Tibial artery (tissue), 4 donors: ENCODE measurements around the gene KRTAP5-4.
"Not testable (repeated sequence)": the region's sequence is repeated elsewhere in the genome, so short reads cannot be mapped to it uniquely, and the experiment has no call there.

ENCODE experiments used
- DNase-seq, 2 donors: peaks; one replicate each; pipeline ENCODE4 v3.0.0-alpha.2; 2019
- H3K27ac ChIP-seq, 2 donors: fragments of 200-600 bp; sonication (generic) in 1 of 2; 1 replicate in 1 of 2; 2 replicates in 1 of 2; pipeline ENCODE4 v1.5.1; 2018 to 2019; ENCODE audit warnings: mild to moderate bottlenecking in 1 of 2
- H3K27me3 ChIP-seq, 2 donors: fragments of 200-600 bp; sonication (generic) in 1 of 2; one replicate each; pipeline versions ENCODE4 v1.5.1 to v1.6.0; 2016 to 2019
- H3K36me3 ChIP-seq, 3 donors: fragments of 200-600 bp; sonication (generic) in 2 of 3; one replicate each; pipeline ENCODE4 v1.5.1; 2016 to 2019; ENCODE audit warnings: mild to moderate bottlenecking in 2 of 3
- H3K4me1 ChIP-seq, 4 donors: fragments of 200-600 bp; sonication (generic) in 2 of 4; 1 replicate in 3 of 4; 2 replicates in 1 of 4; pipeline ENCODE4 v1.5.1; 2016 to 2019
- H3K4me3 ChIP-seq, 2 donors: fragments of 200-600 bp; sonication (generic) in 1 of 2; 1 replicate in 1 of 2; 2 replicates in 1 of 2; pipeline ENCODE4 v1.5.1; 2018 to 2019; ENCODE audit warnings: mild to moderate bottlenecking in 2 of 2
- H3K9me3 ChIP-seq, 3 donors: fragments of 200-600 bp; sonication (generic) in 1 of 3; one replicate each; pipeline ENCODE4 v1.5.1; 2016 to 2019
- intact Hi-C: fragments of 100-400 bp; cut with DNase I; formaldehyde crosslinking; loops from one replicate; pipeline ENCODE4 v1.15.0; 2023; ENCODE audit warnings: low total_unique reads
- TF ChIP-seq, protein P1 (sequence below), 2 experiments: fragments of 200-600 bp in 1 of 2; fragments of 450-650 bp in 1 of 2; IDR thresholded peaks; one replicate each; pipeline ENCODE4 v1.5.1; 2017 to 2019; ENCODE audit warnings: antibody characterized with exemption in 2 of 2, mild to moderate bottlenecking in 1 of 2, moderate library complexity in 1 of 2

Gene KRTAP5-4

DNA sequence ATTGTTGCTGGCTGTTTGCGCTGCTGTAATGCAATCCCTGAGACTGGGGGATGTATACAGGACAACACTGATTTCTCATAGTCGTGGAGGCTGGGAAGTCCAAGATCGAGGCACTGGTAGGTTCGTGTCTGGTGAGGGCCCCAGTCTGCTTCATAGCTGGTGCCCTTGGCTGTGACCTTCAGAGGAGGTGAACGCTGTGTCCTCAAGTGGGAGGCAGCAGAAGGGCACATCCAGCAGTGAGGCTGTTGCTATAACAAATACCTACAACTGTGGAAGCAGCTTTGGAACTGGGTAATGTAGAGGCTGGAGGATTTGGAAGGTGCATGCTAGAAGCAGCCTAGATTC is 29.0 kb upstream of the KRTAP5-4 start:
- TF ChIP-seq, protein P1, sequence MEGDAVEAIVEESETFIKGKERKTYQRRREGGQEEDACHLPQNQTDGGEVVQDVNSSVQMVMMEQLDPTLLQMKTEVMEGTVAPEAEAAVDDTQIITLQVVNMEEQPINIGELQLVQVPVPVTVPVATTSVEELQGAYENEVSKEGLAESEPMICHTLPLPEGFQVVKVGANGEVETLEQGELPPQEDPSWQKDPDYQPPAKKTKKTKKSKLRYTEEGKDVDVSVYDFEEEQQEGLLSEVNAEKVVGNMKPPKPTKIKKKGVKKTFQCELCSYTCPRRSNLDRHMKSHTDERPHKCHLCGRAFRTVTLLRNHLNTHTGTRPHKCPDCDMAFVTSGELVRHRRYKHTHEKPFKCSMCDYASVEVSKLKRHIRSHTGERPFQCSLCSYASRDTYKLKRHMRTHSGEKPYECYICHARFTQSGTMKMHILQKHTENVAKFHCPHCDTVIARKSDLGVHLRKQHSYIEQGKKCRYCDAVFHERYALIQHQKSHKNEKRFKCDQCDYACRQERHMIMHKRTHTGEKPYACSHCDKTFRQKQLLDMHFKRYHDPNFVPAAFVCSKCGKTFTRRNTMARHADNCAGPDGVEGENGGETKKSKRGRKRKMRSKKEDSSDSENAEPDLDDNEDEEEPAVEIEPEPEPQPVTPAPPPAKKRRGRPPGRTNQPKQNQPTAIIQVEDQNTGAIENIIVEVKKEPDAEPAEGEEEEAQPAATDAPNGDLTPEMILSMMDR (IDR thresholded peaks at IDR 0.05) = no peak
- no peaks in the 10 kb centered on the region for H3K9me3 ChIP-seq
- H3K4me3 ChIP-seq = no peak overlapping the region
- intact Hi-C loops = loop anchor here (5.0 to 10.0 kb wide), 2 partner anchors 41 to 504 kb away; no protein-coding TSS in a partner anchor
- no peaks in the 10 kb centered on the region for H3K36me3 ChIP-seq
- H3K27me3 ChIP-seq = peaks cover 0 to 36% of the 10 kb centered on the region in 2 donors
- H3K4me1 ChIP-seq = peaks cover 0 to 8% (median 4%) of the 10 kb centered on the region in 4 donors
- DNase-seq = peak in 1 of 2 donors; percentile 46
- H3K27ac ChIP-seq = no peak overlapping the region

DNA sequence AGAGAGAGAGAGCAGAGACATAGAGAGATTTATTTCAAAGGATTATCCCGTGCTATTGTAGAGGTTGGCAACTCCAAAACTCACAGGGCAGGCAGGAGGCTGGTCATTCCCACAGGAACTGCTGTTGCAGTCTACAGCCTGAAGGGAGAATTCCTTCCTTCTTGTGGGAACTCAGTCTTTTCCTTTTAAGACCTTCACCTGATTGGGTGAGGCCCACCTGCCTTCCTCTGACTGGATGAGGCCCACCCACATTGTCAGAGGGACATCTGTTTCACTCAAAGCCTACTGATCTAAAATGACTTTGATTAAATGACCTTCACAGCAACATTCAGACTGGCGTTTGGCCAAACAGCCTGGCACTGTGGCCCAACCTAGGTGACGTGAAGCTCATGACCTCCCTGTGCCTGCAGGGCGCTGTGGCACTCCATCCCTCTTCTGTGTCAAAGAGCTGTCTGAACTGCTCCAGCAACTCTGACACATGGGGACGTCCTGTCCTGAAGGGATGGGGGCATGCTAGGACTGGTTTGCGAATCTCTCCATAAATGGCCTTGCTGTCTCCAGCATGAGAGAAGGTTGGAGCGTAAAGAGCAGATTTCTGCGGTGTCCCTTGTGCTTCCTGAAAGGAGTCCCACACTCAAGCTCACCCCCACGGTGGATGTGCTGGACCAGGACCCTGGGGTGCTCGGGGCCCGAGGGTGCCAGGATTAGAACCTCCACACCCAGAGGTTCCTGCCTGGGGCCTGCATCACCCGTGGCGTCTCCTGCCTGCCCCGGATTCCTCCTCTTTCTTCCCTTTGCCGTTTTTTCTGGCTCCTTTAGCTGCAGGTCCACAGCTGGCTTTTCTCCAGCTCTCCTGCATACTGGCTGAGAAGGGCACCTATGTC is 28.3 kb upstream of the KRTAP5-4 start:
- H3K36me3 ChIP-seq = no peaks in the 10 kb centered on the region
- TF ChIP-seq, protein P1 (IDR thresholded peaks at IDR 0.05) = no peak
- H3K27ac ChIP-seq = no peak overlapping the region
- peaks cover 0 to 30% of the 10 kb centered on the region in 2 donors for H3K27me3 ChIP-seq
- H3K4me1 ChIP-seq = peaks cover 0 to 8% (median 4%) of the 10 kb centered on the region in 4 donors
- intact Hi-C loops = loop anchor here (5.0 to 10.0 kb wide), 2 partner anchors 42 to 505 kb away; no protein-coding TSS in a partner anchor
- H3K4me3 ChIP-seq = no peak overlapping the region
- no peaks in the 10 kb centered on the region for H3K9me3 ChIP-seq
- no peak for DNase-seq

DNA sequence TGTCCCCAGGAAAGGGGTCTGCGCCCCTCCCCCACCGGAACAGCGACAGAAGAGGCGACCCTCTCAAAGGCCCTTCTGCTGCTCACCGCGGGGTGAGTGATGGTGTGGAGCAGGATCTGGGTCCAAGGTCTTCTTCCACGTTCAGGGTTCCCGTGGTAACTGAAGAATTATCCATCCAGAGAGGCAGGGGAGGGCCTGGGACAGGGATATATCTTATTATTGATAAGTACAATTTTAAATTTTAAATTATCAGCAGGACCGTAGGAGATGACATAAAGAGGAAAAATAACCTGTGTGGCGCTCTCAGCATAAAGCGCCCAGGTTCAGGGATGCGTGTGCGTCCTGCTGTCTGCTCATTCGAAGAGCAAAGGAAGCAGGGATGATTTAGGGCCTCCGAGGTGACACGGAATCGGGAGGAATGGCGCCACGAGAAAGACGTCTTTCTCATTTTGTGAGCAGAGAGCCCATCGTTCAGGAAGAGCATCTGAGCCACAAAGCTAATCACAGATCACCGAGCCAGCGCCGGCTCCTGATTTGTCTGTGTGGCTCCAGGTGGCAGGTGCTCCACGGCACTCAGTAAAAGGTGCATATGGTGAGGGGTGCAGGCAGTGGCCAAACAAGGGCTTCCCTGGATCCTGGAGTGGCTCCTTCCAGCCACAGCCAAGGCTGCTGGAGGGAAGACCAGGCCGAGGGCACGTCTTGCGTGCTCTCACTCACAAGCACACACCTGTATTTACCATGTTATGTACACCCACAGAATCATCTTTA is 26.9 kb upstream of the KRTAP5-4 start:
- Histone ChIP-seq H3K9me3 (no peaks in the 10 kb centered on the region), H3K4me1 (peaks cover 0 to 8% (median 4%) of the 10 kb centered on the region in 4 donors), H3K36me3 (no peaks in the 10 kb centered on the region), H3K27ac (no peak overlapping the region), H3K4me3 (no peak overlapping the region), H3K27me3 (peaks cover 0 to 26% of the 10 kb centered on the region in 2 donors)
- DNase-seq = peak in 1 of 2 donors; percentile 8
- TF ChIP-seq, protein P1 (IDR thresholded peaks at IDR 0.05) = no peak
- intact Hi-C loops = no loop called here

DNA sequence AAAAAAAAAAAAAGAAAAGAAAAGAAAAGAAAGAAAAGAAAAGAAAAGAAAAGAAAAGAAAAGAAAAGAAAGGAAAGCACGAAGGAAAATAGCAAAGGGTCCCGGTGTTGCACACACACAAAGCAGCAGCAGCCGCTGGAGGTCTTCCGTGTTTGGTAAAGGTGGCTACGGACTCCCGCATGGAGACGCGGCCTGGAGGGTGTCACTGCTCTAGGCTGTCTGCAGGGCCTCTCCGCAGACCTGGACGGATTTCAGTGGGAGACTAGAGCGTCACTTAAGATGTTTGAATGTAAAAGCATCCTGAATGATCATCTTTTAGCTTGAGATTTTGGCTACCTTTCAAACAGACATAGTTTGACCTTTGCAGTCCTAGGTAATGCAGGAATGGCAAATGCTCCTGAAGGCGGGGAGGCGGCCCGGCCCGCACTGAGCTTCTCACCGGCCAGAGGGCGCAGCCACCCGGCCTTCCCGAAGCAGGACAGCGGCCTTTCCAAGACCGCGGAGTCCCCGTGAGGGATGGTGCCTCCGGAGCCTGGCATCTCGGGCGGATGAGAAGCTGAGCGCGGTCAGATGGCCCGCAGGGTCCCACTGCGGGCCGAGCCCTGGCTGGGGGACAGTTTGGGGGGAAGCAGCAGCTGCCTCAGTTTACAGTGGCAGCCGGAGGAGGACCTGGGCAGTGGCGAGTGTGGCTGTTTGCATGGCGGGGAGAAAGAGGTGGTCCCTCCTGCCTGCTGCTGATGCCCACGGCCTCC is 26.1 kb upstream of the KRTAP5-4 start:
- Histone ChIP-seq H3K27ac (no peak overlapping the region), H3K4me1 (peaks cover 0 to 7% (median 3%) of the 10 kb centered on the region in 4 donors), H3K4me3 (no peak overlapping the region), H3K27me3 (peaks cover 0 to 30% of the 10 kb centered on the region in 2 donors), H3K36me3 (no peaks in the 10 kb centered on the region), H3K9me3 (no peaks in the 10 kb centered on the region)
- intact Hi-C loops = no loop called here
- no peak for DNase-seq
- TF ChIP-seq, protein P1 (IDR thresholded peaks at IDR 0.05) = no peak

DNA sequence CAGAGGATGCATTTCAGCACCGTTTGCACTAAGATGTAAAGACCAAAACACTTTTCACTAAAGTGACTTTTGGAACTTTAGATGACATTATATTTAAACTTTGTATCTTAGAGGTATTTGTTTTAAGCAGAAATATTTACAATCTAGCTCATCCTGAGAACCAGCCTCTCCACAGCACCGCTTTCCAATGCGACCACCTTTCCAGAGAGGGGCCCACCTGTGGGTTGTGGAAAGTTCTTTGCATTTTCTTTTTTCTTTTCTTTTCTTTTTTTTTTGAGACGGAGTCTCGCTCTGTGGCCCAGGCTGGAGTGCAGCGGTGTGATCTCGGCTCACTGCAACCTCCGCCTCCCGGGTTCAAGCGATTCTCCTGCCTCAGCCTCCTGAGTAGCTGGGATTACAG is 24.6 kb upstream of the KRTAP5-4 start:
- H3K4me1 ChIP-seq, H3K4me3 ChIP-seq, H3K36me3 ChIP-seq, DNase-seq, H3K27ac ChIP-seq, intact Hi-C loops, H3K9me3 ChIP-seq: not testable (repeated sequence)
- H3K27me3 ChIP-seq = peaks cover 0 to 31% of the 10 kb centered on the region in 2 donors
